Adrenal gland (tissue), 5 donors: ENCODE measurements around the gene FAM53B.

Source experiments
- POLR2A ChIP-seq, 2 donors: fragments of 450-650 bp; IDR thresholded peaks; one replicate each; pipeline ENCODE4 v1.6.1; 2017; ENCODE audit warnings: antibody characterized with exemption in 2 of 2, mild to moderate bottlenecking in 2 of 2, moderate library complexity in 1 of 2
- TF ChIP-seq, protein P1 (sequence below), 6 experiments: fragments of 450-650 bp in 4 of 6; fragments of 200-600 bp in 2 of 6; sonication (generic) in 1 of 6; IDR thresholded peaks; 1 replicate in 5 of 6; 2 replicates in 1 of 6; pipeline versions ENCODE4 v1.5.1 to v1.8.0; 2016 to 2021; ENCODE audit warnings: antibody characterized with exemption in 6 of 6, mild to moderate bottlenecking in 2 of 6, moderate library complexity in 1 of 6
- donor health status: DM: no; HTN: no; CAD: no.

DNA sequence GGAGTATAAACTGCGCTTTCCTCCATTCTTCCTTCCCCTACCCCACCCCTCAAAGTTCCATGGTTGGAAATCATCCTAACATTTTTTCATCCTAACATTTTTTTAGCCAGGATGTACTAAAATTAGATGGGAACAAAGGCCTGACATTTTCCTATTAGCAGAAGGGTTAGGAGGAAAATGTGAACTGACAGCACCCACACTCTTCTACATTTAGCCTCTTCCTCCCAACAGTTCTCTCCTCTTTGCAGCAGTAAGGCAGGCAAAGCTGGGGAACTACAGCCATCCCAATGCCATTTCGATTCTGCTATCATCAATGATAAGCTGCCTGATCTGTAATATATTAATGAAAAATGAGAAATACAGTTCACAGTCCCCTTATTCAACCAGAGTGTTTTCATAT is 11.4 kb upstream of the FAM53B start:
- TF ChIP-seq, protein P1, sequence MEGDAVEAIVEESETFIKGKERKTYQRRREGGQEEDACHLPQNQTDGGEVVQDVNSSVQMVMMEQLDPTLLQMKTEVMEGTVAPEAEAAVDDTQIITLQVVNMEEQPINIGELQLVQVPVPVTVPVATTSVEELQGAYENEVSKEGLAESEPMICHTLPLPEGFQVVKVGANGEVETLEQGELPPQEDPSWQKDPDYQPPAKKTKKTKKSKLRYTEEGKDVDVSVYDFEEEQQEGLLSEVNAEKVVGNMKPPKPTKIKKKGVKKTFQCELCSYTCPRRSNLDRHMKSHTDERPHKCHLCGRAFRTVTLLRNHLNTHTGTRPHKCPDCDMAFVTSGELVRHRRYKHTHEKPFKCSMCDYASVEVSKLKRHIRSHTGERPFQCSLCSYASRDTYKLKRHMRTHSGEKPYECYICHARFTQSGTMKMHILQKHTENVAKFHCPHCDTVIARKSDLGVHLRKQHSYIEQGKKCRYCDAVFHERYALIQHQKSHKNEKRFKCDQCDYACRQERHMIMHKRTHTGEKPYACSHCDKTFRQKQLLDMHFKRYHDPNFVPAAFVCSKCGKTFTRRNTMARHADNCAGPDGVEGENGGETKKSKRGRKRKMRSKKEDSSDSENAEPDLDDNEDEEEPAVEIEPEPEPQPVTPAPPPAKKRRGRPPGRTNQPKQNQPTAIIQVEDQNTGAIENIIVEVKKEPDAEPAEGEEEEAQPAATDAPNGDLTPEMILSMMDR (IDR thresholded peaks at IDR 0.05), result no peak
- no peak for TF ChIP-seq POLR2A (IDR thresholded peaks at IDR 0.05)
